ENCODE data around the gene ACLY.
"Not testable (repeated sequence)": the region's sequence is repeated elsewhere in the genome, so short reads cannot be mapped to it uniquely, and the experiment has no call there.

The ACLY gene

DNA sequence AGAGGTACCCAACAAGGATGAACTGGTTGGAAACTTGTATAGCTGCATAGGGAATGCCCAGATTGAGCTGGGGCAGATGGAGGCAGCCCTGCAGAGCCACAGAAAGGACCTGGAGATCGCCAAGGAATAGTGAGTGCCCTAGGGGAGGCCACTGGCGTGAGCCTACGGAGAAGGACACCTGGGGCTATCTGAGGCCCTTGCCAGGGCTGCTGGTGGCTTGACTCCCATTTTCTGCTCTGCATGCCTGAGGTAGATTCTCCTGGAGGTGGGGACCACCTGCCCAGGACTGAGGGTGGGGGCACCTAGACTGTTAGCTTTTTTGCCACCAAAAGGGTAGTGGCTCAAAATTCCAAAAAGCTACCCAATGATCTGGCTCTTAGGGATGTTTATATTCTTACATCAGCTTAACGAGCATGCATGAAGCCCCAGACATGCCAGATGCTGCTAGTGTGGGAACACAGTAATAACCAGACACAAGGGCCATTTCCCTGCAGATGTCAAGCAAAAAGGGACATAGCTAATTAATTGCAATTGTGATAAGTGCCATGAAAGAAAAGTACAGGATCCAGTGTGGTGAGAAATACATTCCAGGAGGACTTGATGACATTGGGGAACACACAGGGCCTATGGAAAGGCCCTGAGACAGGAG lies 20.4 kb upstream of the ACLY start:
- DNase-seq, result no peak

DNA sequence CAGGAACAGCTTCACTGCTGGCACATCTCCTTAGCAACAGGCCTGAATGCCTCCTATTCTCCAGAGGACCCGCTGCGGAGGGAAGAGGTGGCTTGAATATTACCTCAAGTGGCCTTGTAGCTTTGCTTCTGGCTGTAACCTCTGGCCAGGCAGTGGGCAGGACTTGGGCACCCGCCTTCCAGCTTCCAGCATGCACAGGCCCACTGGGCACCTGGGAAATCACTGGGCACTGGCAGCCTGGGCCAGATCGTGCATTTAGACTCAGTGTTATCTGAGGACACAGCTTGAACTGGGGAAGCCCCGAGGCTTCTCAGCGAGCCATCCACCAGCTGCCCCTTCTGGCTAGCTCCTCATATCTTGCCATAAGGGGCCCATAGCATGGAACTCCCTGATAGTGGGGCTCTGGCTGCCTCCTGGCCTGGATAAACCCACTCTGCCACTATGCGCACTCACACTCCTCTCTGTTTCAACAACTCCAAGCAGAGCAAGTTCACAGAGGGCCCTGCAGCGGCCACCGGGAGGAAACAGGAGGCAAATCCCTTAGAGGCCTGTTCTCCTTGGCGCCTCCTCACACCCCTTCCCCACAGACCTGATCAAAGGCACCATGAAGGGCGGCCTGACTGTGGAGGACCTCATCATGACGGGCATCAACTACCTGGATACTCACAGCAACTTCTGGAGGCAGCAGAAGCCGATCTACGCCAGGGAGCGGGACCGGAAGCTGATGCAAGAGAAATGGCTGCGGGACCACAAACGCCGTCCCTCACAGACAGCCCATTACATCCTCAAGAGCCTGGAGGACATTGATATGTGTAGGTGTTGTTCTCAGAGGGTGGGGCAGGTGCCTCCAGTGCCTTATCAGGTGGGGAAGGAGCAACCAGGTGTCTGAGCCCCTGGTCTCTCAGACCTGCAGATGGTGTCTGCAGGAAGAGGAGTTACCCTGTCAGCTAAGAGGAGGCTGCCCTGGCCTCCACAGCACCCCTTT lies 19.5 kb upstream of the ACLY start:
- DNase-seq, result no peak

GRCh38 chr17:41935641-41936040 lies 16.9 kb upstream of the ACLY start:
- no peak for DNase-seq

GRCh38 chr17:41932816-41933389 lies 14.2 kb upstream of the ACLY start:
- DNase-seq, result no peak

DNA sequence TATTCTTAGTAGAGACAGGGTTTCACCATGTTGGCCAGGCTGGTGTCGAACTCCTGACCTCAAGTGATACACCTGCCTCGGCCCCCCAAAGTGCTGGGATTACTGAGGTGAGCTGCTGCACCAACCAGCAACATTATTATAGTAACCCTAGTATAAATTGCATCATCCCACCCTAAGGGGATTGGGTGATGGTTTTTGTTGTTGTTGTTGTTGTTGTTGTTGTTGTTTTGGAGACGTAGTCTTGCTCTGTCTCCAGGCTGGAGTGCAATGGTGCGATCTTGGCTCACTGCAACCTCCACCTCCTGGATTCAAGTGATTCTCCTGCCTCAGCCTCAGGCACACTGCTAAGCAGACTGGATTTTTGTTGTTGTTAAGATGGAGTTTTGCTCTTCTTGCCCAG lies 13.0 kb upstream of the ACLY start:
- not testable (repeated sequence) for DNase-seq

DNA sequence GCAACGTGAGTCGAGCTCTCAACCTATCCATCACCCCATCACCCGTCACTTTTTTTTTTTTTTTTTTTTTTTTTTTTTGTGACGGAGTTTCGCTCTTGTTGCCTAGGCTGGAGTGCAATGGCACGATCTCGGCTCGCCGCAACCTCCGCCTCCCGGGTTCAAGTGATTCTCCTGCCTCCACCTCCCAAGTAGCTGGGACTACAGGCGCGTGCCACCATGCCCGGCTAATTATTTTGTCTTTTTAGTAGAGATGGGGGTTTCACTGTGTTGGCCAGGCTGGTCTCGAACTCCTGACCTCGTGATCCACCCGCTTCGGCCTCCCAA lies 12.0 kb upstream of the ACLY start:
- not testable (repeated sequence) for DNase-seq

GRCh38 chr17:41930009-41930832 lies 11.5 kb upstream of the ACLY start, which contains the start of gene ODAD4:
Gene ODAD4, plus strand, starts transcription at chr17:41930617. Its CDS starts 107 bp downstream, at chr17:41930724.
- peak; percentile 97 for DNase-seq

GRCh38 chr17:41928693-41929251 lies 10.0 kb upstream of the ACLY start:
- no peak for DNase-seq

DNA sequence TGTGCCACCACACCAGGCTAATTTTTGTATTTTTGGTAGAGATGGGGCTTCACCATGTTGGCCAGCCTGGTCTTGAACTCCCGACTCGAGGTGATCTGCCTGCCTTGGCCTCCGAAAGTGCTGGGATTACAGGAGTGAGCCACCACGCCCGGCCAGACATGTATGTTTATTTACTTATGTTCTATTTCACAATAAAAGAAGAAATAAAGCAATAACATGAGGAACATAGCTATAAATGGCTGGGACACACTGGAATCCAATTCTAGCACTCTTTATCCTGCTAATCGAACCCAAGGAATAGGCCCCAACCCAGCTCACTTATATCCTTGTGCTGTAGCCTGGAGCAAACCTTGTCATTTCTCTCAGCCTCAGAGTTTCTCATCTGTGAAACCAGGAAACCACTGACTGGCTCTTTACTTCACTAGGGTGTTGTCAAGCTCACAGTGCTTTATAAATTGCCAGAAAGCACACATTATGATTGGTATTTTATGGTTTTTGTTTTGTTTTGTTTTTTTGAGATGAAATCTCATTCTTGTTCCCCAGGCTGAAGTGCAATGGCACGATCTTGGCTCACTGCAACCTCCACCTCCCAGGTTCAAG lies 7.3 kb upstream of the ACLY start:
- DNase-seq, result no peak

GRCh38 chr17:41920580-41920955 lies 1.8 kb upstream of the ACLY start:
- DNase-seq, result no peak

DNA sequence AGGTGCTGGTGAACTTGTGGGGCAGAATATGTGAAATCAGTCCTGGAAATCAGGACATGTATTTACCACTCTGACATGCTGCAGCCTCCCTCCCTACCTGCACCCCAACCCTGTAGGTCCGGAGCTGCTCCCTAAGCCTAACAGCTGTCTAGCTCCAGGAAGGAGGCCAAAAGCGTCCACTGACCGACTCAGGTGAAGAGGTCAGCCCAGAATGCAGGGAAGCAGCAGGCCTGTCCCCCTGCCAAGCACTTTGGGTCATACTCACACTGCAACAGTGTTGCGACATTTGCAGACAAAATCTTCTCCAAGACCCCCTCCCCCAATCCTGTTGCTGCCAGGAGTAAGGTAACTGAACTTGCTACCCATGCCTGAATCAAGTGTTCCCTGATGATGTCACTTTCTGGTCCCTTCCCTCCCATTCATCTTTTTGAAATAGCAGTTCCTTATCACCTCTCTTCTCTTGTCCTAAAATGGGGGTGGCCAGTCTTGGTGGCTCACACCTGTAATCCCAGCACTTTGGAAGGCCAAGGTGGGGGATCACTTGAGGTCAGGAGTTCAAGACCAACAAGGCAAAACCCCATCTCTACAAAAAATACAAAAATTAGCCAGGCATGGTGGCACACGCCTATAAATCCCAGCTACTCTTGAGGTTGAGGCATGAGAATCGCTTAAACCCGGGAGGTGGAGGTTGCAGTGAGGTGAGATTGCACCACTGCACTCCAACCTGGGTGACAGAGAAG lies 1.3 kb upstream of the ACLY start:
- no peak for DNase-seq

DNA sequence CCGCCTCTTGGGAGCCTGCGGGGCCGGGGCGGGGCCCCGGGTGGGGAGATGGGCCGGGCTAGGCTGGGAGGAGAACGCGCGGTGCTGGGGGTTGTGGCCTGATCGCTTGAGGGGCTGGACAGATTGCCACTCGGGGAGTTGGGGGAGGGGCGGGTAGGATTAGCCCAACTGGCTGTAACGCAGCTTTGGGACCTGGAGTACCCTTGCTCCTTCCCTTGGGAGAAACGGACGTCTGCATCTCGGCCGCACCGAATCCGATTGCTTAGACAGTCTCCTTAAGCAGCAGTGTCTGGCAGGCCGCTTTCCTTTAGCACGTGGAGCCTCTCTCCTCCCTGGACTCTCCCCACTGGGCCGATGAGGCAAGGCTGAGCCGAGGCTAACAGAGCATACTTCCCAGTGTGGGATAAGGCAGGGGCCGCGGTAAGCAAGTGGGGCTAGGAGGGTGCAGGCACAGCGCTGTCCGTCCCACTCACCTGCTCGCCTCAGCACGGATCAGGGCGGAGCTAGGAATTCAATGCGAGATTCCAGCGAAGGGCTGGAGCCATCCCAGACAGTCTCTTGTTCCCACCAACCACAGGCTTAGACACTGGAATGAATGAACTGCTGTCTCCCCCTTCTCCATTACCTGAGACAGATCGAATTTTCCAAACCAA lies 540 bp upstream of the ACLY start:
- DNase-seq, result no peak

GRCh38 chr17:41917679-41918313 lies 955 bp downstream of the ACLY start:
- DNase-seq, result peak; percentile 31

- no peak for DNase-seq
These were observed 1.6 kb downstream of the ACLY start for GRCh38 chr17:41917192-41917591.

DNA sequence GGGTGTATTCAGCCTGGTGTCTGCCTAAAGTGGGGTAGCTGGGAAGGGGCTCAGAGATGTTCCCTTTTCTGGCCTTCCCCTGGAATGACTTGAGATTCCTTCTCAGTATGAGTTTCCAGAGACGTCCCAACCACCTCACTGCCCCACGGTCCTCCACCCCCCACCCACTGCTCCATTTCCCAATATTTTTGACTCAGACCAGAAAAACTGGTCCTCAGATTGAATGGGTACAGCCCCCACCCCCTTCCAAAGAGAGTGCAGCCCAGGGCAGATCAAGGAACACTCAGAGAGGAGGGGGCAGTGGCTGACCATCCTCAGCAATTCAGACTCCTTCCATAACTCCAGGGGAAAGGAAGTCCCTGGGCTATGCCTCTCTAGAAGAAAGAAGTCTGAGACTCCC lies 3.2 kb downstream of the ACLY start:
- DNase-seq, result no peak

DNA sequence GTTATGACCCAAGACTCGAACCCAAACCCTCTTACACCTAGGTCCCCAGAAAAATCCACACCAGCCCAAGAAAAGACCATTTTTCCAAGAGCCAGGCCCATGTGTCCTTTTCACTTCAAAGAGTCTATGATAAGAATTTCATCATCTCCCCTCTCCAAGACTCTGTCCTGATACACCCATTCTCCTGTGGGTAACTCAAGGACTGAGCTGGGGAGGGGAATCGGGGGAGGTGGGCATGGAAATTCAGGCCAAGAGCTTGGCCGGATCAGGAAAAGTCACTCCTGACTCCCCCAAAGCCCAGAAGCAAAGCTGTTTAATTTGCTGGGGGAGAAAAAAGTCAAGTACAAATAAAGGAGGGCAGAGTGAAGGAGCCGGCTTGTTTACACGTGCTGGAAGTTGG lies 3.7 kb downstream of the ACLY start:
- DNase-seq, result no peak

DNA sequence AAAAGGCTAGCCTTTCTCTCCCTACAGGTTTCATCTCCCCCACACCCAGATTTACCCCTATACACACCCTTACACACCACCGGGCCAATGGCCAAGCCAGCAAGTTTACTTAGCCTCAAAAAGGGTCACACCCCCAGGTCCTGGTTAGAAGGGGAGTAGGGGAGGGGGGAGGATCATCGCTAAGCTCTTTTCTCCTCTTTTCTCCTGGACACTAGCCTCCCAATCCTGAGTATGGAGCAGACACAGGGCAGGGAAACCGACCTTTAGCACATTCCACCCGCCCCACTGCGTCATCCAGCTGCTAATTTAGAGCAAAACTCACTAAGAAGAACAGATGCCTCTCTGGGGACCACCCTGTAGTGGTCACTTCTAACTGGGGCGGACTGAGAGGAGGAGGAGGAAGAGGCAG lies 4.4 kb downstream of the ACLY start:
- no peak for DNase-seq

- DNase-seq, result no peak
These were observed 5.0 kb downstream of the ACLY start for GRCh38 chr17:41913798-41914197.

DNA sequence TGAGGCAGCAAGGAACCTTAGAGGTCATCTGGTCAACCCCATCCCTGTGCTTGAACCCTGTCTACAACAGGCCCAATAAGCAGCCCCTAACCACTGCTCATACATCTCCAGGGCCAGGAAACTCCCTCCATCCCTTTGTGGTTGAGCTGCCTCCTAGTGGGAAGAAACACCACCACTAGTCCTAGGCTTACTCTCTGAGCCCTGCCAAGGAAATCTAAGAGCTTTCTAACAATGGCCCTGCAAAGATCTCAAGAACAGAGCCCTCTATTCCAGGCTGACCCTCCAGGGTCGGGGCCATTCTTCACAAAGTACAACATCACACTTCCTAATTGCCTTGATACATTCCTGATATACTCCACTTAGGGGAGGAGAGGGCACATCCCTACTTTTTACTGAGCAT lies 5.8 kb downstream of the ACLY start:
- no peak for DNase-seq

GRCh38 chr17:41910701-41911391 lies 7.9 kb downstream of the ACLY start:
- DNase-seq, result no peak

Data from CD4-positive, alpha-beta T cell treated with Interleukin-17A for 1 hour (primary cell).